DMS 273 treated with DMSO at 0.1 percent for 48 hours (cell line): ENCODE data around the gene WWC1.
"Not testable (repeated sequence)": the region's sequence is repeated elsewhere in the genome, so short reads cannot be mapped to it uniquely, and the experiment has no call there.

Source experiments
- DNase-seq: peaks from one replicate; lab custom pipeline; 2025; lab: John Stamatoyannopoulos, UW

WWC1 gene

DNA sequence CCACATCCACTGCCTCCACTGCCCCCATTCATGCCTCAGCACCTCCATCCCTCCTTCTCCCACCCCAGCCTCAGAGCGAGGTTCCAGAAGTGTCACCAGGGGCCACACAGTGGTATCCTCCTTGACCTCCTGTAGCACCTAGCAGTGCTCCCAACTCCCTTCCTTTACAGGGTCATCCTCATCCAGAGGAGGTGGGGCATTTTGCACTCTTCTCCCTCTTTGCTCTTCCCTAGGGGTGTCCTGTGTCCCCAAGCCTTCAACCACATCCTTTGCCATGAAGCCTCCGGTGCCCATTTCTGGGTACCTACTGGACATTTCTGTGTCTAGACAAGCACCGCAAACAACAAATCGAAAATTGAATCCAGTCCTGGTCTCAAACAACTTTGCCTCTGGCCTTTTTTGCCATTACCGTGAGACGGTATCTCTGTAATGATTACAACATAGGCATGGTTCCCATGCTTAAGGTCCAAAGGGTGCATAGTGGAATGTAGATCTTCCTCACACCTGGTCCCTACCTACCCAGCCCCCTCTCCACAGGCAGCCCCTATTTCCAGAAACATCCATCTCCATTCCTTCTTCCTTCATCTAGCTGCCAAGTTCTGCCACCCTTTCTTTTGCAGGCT, 17.6 kb downstream of the WWC1 start:
- no peak for DNase-seq

DNA sequence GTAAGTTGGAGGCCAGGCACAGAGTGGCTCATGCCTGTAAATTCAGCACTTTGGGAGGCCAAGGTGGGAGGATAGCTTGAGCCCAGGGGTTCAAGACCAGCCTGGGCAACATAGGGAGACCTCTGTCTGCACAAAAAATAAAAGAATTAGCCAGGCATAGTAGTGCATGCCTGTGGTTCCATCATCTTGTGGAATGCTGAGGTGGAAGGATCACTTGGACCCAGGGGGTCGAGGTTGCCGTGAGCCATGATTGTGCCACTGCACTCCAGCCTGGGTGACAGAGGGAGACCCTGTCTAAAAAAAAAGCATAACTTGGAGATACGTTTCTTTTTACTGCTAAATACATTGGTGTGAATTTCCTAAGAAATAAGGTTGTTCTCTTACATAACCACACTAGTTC, 19.1 kb downstream of the WWC1 start:
- DNase-seq: not testable (repeated sequence)

DNA sequence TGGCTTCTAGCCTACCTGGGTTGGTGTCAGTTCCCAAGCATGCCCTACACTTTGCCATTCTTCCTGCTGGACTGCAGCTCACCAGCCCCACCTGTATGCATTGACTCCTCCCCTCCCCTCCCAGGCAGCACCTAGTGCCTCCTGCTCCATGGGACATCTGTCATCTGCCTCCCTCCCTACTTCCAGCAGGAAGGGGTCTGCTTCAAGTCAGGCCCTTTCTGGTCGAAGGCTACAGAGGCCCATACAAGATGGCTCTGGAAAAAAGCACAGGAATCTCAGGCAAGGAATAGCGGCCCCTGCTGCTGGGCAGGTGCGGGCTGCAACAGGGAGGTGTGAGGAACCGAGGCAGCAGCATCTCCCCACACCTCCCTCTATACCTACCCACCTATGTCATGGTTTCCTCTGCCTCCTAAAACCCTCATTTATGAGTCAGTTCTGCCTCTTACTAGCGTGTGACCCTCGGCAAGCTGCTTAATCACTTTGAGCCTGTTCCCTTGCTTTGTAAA, 19.7 kb downstream of the WWC1 start:
- no peak for DNase-seq

DNA sequence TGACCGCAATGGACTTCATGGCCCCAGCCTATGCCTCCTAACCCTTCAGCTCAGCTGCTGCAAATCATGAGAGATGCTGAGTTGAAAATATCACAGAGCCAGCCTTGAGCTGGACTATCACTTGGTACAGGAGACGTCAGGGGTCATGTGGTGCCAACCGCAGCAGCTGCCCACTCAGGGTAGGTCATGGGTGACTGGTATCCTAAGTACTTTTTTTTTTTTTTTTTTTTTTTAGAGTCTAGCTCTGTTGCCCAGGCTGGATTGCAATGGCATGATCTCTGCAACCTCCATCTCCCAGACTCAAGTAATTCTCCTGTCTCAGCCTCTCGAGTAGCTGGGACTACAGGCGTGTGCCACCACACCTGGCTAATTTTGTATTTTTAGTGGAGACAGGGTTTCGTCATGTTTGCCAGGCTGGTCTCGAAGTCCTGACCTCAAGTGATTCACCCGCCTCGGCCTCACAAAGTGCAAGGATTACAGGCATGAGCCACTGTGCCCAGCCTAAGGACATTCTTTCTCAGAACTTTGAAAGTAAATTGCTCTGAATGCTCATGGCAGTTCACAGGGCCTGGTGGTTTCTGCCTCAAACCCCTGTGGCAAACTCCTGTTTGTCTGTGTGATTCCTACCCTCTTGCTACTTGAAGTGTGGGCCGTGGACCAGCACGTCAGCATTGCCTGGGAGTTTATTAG, 21.3 kb downstream of the WWC1 start:
- DNase-seq: no peak

DNA sequence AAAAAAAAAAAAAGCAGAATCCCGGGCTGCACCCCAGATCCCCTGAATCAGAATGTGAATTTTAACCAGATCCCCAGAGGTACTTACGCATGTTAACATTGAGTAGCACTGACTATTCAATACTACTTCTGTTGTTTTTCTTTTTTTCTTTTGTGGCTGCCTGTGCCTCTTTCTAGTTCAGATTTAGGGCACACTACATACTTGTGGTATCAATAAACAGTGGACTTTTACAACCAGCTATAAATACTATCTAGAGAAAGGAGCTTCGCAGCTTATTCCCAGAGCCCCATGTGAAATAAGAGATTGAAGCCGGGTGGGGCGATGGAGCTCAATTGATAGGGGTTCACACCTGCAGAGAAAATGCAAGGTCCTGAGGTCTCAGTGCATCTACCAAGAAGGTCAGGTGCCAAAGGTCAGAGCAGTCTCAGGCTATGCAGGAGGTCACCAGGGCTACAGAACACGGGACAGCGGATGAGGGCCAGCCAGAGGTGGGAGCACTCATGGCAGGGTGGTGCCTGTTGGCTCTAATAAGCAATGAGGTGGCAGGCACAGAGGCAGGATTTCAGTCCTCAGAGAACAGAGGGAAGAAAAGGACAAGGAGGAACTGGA, 22.3 kb downstream of the WWC1 start:
- no peak for DNase-seq

DNA sequence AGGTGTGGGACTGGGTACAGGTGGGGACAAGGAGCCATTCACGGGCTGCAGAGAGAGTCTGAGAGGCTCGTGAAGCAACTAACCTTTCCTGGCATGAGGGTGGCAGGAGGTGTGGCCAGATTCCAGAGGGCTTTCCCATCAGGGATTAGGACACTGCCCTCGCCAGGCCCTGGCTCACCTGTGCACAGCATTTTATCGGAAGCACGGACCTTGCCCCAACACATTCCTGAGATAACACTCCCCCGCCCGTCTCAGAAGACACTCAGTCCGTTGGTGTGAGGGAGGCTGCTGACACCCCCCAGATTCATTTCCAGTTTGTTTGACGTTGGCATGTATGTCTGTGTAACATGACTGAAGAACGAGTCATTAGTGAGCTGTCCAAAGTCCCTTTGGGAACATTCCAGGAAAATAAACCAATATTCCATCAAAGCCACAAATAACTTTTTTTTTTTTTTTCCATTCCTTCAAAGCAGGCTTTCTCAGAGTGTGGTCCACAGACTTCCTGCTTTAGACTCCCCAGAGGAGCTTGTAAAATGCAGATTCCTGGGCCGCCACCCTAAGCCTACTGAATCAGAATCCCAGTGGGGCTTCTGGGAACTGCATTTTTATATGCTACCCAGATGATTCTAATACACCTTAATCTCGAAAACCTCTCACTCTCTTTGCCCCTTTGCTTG, 23.4 kb downstream of the WWC1 start:
- DNase-seq: no peak

DNA sequence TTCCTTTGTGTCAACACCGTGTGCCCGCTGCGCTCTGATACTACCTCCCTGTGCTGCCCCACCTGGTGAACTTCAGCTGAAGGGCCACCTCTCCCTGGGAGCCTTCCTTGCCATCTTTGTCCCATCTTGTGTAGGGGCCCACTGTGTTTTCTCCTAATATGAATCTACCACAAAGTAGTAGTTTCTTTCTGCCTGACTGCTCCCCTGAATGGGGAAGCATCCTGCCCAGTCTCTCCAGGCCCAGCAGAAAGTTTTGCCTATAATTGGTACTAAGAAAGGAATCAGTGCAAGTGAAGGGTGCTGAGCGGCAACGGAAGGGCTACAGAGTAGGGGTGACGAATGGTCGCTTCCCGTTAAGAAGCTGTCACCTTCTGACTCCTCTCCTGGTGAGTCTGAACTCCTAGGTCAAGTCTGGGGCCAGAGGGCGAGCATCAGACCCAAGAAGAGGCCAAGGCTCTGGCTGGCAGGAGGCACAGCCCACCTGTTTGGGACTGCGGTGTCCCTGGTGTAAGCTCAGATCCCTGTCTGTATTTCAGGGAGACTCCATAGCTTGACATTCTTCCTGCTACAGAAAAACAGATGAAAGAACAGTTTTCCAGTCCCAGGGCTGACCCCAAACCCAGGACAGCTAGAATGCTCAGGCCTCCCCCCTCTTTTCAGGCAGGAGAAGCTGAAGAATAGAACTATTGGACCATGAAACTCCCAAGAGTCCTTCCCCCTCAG, 24.1 kb downstream of the WWC1 start:
- no peak for DNase-seq

DNA sequence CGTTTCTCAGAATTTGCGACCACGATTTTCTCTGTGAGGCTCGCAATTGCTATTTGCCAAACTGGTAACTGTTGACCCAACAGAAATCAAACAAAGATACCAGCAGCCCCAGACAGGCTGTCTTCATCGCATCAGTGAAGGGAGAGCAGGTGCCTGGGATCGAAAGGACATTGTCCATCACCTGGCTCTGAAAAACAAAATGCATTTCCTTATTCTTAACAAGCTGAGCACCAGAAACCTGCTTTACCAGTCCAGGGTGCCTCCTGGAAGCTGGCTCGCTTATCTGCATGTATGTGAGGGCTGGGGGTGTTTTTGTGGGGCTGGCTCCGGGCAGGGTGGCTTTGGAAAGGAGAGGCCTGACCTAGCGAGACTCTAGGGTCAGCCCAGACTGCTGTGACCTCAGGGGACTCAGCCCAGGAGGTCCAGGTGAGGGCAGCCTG, 24.7 kb downstream of the WWC1 start:
- no peak for DNase-seq

DNA sequence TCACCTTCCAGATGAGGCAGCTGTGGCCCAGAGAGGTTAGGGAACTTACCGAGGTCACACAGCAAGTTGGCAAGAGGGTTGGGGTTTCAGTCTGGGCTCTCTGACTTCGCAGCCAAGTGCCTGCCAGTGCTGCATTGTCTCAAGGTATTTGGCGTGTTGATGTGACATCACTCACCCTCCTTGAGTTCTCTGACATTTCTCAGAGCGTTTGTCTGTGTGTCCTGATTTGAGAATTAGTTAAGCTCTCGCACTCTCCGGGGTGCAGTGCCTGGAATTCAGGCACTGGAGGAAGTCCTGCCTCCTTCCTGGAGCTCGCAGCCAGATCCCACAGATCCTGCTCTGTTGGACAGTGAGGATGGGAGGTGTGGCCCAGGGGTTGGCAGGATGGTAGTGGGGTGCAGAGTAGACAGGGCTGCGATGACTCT, 25.7 kb downstream of the WWC1 start:
- DNase-seq: no peak

DNA sequence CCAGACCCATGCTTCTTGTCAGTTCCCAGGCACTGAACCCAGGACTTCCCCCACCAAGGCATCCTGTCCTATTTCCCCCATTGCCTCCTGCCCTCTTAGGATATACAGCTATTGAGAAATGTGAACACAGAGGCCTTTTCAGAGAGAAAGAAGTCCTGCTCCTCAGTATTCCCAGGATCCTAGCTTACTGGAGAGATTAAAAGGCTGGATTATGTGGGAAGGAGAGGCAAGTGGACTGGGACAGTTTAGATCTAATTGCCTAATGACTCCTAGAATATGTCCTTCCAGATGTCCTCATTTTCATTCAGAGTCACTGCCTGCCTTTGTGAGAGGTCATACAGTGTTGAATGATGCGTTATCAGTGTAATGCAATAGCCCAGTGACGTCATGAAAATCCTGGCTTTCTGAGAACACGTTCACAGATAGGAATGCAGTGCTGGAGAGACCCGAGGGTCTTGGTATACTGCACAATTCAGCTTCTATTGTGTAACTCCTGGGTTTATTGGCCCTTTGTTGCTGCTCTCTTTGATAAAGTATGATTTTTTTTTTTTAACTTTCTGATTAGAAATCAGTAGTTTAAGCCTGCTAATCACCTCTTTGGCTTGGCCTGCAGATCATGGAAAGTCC, 26.2 kb downstream of the WWC1 start:
- DNase-seq: no peak

DNA sequence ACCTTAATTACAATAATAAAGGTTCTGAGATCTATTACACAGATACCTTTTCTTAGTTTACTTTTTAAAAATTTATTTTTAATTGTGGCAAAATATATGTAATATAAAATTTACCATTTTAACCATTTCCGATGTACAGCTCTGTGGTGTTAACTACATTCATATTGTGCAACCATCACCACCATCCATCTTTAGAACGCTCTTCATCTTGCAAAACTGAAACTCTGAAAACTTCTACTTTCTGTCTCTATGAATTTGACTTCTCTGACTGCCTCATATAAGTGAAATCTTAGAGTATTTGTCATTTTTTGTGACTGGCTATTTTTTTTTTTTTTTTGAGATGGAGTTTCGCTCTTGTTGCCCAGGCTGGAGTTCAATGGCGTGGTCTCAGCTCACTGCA, 26.8 kb downstream of the WWC1 start:
- no peak for DNase-seq

DNA sequence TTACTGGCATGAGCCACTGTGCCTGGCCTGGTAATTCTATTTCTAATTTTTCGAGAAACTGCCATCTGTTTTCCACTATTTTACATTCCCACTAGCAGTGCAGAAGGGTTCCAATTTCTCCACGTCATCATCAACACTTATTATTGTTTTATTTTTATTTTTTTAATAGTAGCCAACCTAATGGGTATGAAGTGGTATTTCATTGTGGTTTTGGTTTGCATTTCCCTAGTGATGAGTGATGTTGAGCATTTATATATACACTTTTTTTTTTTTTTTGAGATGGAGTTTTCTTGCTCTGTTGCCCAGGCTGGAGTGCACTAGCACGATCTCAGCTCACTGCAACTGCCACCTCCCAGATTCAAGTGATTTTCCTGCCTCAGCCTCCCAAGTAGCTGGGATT, 28.3 kb downstream of the WWC1 start:
- no peak for DNase-seq

DNA sequence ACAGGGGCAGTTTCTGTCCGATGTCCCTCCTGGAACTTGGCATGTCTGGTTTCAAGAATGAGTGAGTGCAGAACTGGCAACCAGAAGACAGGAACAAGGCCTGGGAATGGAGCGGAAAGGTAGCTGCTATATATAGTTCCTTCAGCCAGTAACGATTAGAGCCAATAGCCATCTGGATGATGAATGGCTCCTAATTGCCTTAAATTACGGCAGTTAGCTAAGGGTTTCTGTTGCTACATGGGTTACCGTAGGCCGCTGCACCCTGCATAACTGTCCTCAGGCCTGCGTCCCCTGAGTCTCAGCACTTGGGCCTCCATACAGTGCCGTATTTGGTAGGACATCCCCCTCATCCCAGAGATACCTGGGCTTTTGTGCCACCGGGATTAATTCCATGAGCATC, 29.4 kb downstream of the WWC1 start:
- no peak for DNase-seq

DNA sequence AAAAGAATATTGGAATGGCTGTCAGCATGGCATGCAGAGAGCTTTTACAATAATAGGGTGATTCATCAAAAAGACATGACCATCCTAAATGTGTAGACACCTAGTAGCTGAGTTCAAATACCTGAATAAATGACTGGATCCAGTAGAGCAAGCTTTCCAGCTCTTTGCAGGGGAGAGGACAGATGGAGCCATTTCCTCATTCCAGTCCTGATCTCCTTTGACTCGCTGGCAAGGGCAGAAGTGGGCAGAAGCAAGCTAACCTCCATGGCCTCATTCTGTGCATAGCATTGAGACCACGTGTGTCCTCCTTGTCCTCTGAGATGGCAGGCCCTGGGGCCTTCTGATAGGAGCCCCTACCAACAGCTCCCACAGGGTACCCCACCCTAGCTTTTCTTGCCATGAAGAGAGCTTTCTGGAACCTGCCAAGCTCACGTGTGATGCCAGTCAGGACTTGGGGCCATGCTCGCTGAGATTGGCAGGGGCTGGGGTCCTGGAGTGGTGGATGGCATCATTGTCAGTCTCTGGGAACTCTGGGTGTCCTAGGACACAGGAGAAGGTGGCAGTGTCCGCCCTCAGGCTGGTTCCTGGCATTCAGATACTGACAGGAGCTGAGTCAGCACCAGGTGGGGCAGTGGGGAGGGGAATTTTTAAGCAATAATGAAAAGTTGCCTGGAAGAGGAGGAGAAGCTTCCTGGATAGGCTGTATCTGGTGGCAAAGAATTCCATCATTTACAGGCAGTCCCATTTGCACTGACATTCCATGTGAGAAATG, 33.6 kb downstream of the WWC1 start:
- no peak for DNase-seq

DNA sequence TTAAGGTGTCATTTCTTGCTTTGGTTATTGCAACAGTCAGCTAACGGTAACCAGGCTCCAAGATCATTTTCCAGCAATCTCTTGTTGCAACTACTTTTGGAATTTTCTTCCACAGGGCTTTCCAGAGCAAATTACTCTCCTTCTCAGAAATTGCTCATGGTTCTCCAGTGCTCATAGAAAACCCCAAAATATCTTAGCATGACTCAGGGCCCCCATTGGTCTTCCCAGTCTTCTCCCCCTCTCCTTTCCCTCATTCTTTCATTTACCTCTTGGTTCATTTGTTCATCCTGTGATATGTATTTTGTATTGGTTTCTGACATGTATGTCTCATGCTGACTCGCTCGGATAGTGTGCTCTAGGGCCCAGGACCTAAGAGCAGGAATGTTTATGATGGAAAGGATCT, 35.6 kb downstream of the WWC1 start:
- DNase-seq: no peak

DNA sequence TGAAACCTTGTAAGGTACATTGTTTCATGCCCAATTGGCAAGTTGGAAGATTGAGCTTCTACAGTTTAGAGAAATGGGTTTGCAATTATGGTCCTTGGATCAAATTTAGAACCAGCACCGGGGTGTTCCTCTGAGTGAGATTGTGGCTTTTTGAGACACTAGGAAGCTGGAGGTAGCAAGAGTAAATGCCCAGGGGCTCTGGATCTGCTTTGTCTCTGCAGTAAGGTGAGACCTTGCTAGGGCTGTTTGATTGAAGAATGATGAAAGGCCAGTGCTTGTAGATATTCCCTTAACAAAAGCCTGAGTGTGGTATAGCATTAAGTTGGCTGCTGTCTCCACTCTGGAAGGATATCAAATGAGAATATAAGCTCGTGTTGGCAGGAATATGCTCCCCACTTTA, 36.0 kb downstream of the WWC1 start:
- DNase-seq: no peak

DNA sequence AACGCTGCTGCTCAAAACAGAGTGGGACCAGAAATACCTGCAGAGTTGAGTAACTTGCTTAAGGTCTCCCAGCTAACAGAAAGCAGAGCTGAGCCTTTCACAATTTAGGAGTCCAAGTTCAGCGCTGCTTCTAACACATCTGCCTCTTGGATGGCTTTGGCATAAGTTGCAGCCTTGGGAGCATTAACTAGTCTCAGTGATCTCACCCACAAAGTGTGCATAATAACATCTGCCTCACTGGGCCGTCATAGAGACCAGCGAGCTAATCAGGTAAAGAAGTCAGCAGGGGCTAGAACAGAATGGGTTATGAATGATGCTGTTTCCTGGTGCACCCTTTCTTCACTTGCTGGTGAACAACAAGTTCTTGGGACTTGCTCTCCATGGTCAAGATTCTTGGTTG, 36.5 kb downstream of the WWC1 start:
- DNase-seq: no peak

DNA sequence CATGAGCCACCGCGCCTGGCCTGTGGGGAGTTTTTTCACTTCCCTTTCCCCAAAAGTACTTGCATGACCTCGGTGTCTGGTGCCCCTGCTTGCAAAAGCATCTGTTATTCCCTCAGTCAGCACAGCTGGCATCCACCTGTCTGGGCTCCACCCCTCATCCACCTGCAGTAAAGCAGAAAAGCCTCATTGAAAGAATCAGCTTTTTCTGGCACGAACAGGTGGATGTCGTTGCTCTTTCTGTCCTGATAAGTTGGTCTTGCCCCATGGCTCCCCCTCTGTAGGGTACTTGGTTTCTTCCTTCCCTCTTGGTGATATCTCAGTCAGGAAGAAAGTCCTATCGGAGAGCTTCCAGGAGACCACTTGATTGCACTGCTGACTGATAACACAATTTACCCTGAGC, 37.4 kb downstream of the WWC1 start:
- no peak for DNase-seq

DNA sequence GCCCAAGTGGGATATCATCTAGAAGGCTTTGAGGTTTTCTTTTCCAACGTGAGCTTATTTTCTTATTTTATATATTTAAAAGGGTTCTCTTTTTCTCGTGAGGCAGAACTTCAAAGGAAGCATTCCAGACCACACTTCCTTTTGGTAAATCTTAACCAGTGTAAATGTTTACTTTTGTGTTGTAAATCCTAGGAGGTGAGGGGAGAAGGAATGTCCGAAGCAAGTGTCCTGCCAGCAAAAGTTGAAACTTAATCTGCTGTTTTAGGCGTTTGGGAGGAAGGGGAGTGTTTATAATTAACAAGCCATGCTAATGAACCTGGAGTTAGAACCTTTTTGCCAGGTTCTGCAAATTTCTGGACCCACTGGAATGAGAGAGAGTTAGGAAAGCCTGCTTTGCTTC, 37.9 kb downstream of the WWC1 start:
- DNase-seq: no peak

DNA sequence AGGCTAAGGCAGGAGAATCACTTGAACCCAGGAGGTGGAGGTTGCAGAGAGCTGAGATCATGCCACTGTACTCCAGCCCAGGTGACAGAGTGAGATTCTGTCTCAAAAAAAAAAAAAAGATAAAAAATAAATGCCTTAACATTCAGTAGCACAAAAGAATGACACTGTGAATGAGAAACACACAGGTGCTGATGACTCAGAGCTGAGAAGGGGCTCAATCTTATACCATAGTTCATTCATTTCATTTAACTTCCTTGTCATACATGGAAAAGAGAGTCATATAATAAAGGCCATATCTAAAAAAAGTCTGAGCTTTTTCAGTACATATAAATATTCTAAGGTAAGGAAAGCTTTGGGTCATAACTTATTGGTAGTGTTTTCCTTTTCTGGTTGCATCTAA, 40.6 kb downstream of the WWC1 start:
- no peak for DNase-seq

DNA sequence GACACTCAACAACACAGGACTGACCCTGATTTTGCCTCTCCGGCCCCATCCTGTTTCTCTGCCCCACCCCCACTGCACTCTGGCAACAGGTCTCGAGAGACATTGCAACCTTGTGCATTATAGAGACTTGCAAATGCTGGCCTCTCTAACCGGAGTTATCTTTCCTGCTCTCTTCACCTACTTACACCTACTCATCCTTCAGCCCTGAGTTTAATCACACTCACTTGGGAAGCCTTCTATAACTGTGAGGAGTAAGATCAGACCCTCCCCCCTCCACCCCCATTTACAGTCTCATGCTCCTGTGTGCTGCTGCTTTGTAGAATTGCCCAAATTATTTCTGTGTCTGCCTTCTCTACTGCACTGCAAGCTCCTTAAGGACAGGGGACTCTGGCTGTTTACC, 42.8 kb downstream of the WWC1 start:
- DNase-seq: no peak
